GM23338 (cell line): ENCODE data around the gene CENPE. TPM values are rescaled to one million over a fixed set of nuclear protein-coding genes. Genes with fewer than 3 reads are reported as not detected.

Source experiments
- ATAC-seq: fragments of 200-7000 bp; cut with Tn5 transposase; 3 replicates; pipeline ENCODE4 v1.9.1; 2020
- DNase-seq: peaks from one replicate; pipeline ENCODE4 v3.0.0-alpha.2; 2015; ENCODE audit warnings: low spot score
- H2AFZ ChIP-seq: fragments of 200-600 bp; sonication (generic); 2 replicates; pipeline ENCODE4 v1.8.0; 2016; ENCODE audit warnings: antibody characterized with exemption, mild to moderate bottlenecking, moderate library complexity
- H3F3A ChIP-seq: fragments of 200-600 bp; sonication (generic); replicated peaks from 2 replicates; pipeline ENCODE4 v1.8.0; 2017; ENCODE audit warnings: antibody characterized with exemption, mixed run types, low read depth
- H3K27ac ChIP-seq: fragments of 200-600 bp; sonication (generic); 2 replicates; pipeline ENCODE4 v1.6.1; 2016; ENCODE audit warnings: low read depth
- H3K27me3 ChIP-seq: fragments of 200-600 bp; sonication (generic); 2 replicates; pipeline ENCODE4 v1.8.0; 2016; ENCODE audit warnings: mild to moderate bottlenecking, mixed run types, moderate library complexity; ENCODE audit not compliant: insufficient read depth
- H3K36me3 ChIP-seq: fragments of 200-600 bp; sonication (generic); 2 replicates; pipeline ENCODE4 v1.8.0; 2016; ENCODE audit warnings: mild to moderate bottlenecking; ENCODE audit not compliant: insufficient read depth
- H3K4me1 ChIP-seq: fragments of 200-600 bp; sonication (generic); 2 replicates; pipeline ENCODE4 v1.8.0; 2016; ENCODE audit warnings: mild to moderate bottlenecking, moderate library complexity; ENCODE audit not compliant: insufficient read depth
- H3K4me2 ChIP-seq: fragments of 200-600 bp; sonication (generic); 2 replicates; pipeline ENCODE4 v1.7.1; 2017; ENCODE audit warnings: mixed run types
- H3K4me3 ChIP-seq: fragments of 200-600 bp; sonication (generic); 2 replicates; pipeline ENCODE4 v1.6.1; 2016; ENCODE audit warnings: mixed run types
- H3K79me2 ChIP-seq: fragments of 200-600 bp; sonication (generic); replicated peaks from 2 replicates; pipeline ENCODE4 v1.8.0; 2017; ENCODE audit warnings: mild to moderate bottlenecking; ENCODE audit not compliant: insufficient read depth
- H3K9me2 ChIP-seq: fragments of 200-600 bp; sonication (generic); 2 replicates; pipeline ENCODE4 v1.8.0; 2017; ENCODE audit not compliant: insufficient read depth
- H4K20me1 ChIP-seq: fragments of 200-600 bp; sonication (generic); replicated peaks from 2 replicates; pipeline ENCODE4 v1.8.0; 2017; ENCODE audit warnings: mild to moderate bottlenecking; ENCODE audit not compliant: insufficient read depth
- H3K27ac Mint-ChIP-seq: 2 replicates; pipeline ENCODE4 v1.8.0; 2020; ENCODE audit warnings: inconsistent platforms, mild to moderate bottlenecking, moderate library complexity, mixed read lengths
- H3K27me3 Mint-ChIP-seq: 3 replicates; pipeline ENCODE4 v1.8.0; 2022; ENCODE audit warnings: low read depth, mild to moderate bottlenecking, moderate library complexity, mixed read lengths, inconsistent platforms; ENCODE audit not compliant: insufficient read depth, poor library complexity
- H3K36me3 Mint-ChIP-seq: 3 replicates; pipeline ENCODE4 v1.8.0; 2021; ENCODE audit warnings: low read depth, mild to moderate bottlenecking, inconsistent platforms, moderate library complexity, mixed read lengths
- H3K4me1 Mint-ChIP-seq: 3 replicates; pipeline ENCODE4 v1.8.0; 2020; ENCODE audit warnings: mild to moderate bottlenecking, inconsistent platforms, mixed read lengths
- H3K4me3 Mint-ChIP-seq: 3 replicates; pipeline ENCODE4 v1.8.0; 2021; ENCODE audit warnings: moderate library complexity, mild to moderate bottlenecking, inconsistent platforms, mixed read lengths
- H3K9me3 Mint-ChIP-seq: 3 replicates; pipeline ENCODE4 v1.8.0; 2020; ENCODE audit warnings: moderate library complexity, mild to moderate bottlenecking, inconsistent platforms, mixed read lengths
- CREB1 ChIP-seq: fragments of 250-450 bp; sonication (Bioruptor Pico); IDR thresholded peaks from 2 replicates; pipeline ENCODE4 v1.5.0; 2020; ENCODE audit warnings: low read depth, mild to moderate bottlenecking, moderate library complexity
- EZH2 ChIP-seq: fragments of 200-600 bp; sonication (generic); IDR thresholded peaks from one replicate; pipeline ENCODE4 v1.8.0; 2017; ENCODE audit warnings: antibody characterized with exemption, mild to moderate bottlenecking, low read depth; ENCODE audit not compliant: unreplicated experiment
- EZH2phosphoT487 ChIP-seq: fragments of 200-600 bp; sonication (generic); IDR thresholded peaks from one replicate; pipeline ENCODE4 v1.8.1; 2018; ENCODE audit warnings: antibody characterized with exemption; ENCODE audit not compliant: unreplicated experiment
- JUNB ChIP-seq: IDR thresholded peaks from one replicate; pipeline ENCODE4 v1.6.1; 2016; ENCODE audit warnings: antibody characterized with exemption; ENCODE audit not compliant: unreplicated experiment
- NANOG ChIP-seq: IDR thresholded peaks from 2 replicates; pipeline ENCODE4 v1.6.1; 2016; ENCODE audit warnings: antibody characterized with exemption, borderline replicate concordance
- POLR2AphosphoS5 ChIP-seq: IDR thresholded peaks from 2 replicates; pipeline ENCODE4 v1.6.1; 2016; ENCODE audit warnings: antibody characterized with exemption, low read depth
- STAT1 ChIP-seq: IDR thresholded peaks from one replicate; pipeline ENCODE4 v1.6.1; 2016; ENCODE audit warnings: antibody characterized with exemption; ENCODE audit not compliant: unreplicated experiment
- ZNF114 ChIP-seq: fragments of 250-450 bp; sonication (Bioruptor Pico); IDR thresholded peaks from 2 replicates; pipeline ENCODE4 v1.5.0; 2020; ENCODE audit warnings: mild to moderate bottlenecking, moderate library complexity
- ZNF331 ChIP-seq: fragments of 250-450 bp; sonication (Bioruptor Pico); IDR thresholded peaks from 2 replicates; pipeline ENCODE4 v1.5.0; 2020; ENCODE audit warnings: low read depth, mild to moderate bottlenecking, moderate library complexity
- ZNF462 ChIP-seq: fragments of 250-450 bp; sonication (Bioruptor Pico); IDR thresholded peaks from 2 replicates; pipeline ENCODE4 v1.5.0; 2020; ENCODE audit warnings: mild to moderate bottlenecking, moderate library complexity
- long read RNA-seq: library from polyadenylated mRNA; unstranded; transcript quantifications from one replicate; pipeline ENCODE4 v2.0.0, GENCODE V29; 2020; ENCODE audit not compliant: unreplicated experiment
- polyA plus RNA-seq: library from polyadenylated mRNA; unstranded; fragments of >200 nt; fragmentation: Nextera tagmentation; extraction: Ambion mirVana; gene quantifications from 2 replicates; pipeline ENCODE4 v1.2.1, GENCODE V29; 2016
- total RNA-seq: library from RNA; depleted of rRNA; stranded (reverse); fragments of >200 nt; shearing (Covaris generic); gene quantifications from 2 replicates; pipeline ENCODE4 v1.2.3, GENCODE V29; 2014; rRNA removed
- TF ChIP-seq, protein P1 (sequence below): IDR thresholded peaks from 2 replicates; pipeline ENCODE4 v1.6.1; 2016; ENCODE audit warnings: antibody characterized with exemption
- TF ChIP-seq, protein P2 (sequence below), 2 experiments: fragments of 200-600 bp in 1 of 2; sonication (generic) in 1 of 2; conservative IDR thresholded peaks; 2 replicates each; pipeline versions ENCODE4 v1.5.1 to v1.6.1; 2016 to 2017; ENCODE audit warnings: antibody characterized with exemption in 2 of 2, low read depth in 2 of 2, mild to moderate bottlenecking in 2 of 2, moderate library complexity in 1 of 2

The CENPE gene
- total RNA-seq (25.2 and 42.2 TPM in 2 replicates), polyA plus RNA-seq (35.7 and 46.7 TPM in 2 replicates)
- long read RNA-seq, partial matches to known transcripts = 18 of 19 reads
- long read RNA-seq, other reads (novel, unspliced or antisense) = 1 of 19 reads

GRCh38 chr4:103198111-103198765 is at the start of gene CENPE:
TSS of gene CENPE (minus strand) at chr4:103198343. CDS start at chr4:103198319, 24 bp downstream.
- H3K9me2 ChIP-seq = no peaks in the 10 kb centered on the region
- no peaks in the 10 kb centered on the region for H3F3A ChIP-seq
- Mint-ChIP-seq H3K4me3 (peak within 1 kb of the TSS; percentile 95), H3K27ac (peak within 1 kb of the TSS; percentile 95), H3K9me3 (no peaks in the 10 kb centered on the region; the same call in 2 of the 3 replicates), H3K4me1 (peaks cover 8% of the 10 kb centered on the region), H3K27me3 (peaks cover 6% of the 10 kb centered on the region), H3K36me3 (peaks cover 34% of the 10 kb centered on the region)
- peaks cover 22% of the 10 kb centered on the region for H3K36me3 ChIP-seq
- peak within 1 kb of the TSS; percentile 93 for H3K4me2 ChIP-seq
- DNase-seq = peak; percentile 96
- H4K20me1 ChIP-seq = no peaks in the 10 kb centered on the region
- H3K4me3 ChIP-seq = peak within 1 kb of the TSS; percentile 93
- H3K79me2 ChIP-seq = peaks cover 18% of the 10 kb centered on the region
- H2AFZ ChIP-seq = peak within 1 kb of the TSS; percentile 96
- ATAC-seq = peak; percentile 92
- H3K4me1 ChIP-seq = peaks cover 11% of the 10 kb centered on the region; the same call in 1 of the 2 replicates
- H3K27me3 ChIP-seq = no peaks in the 10 kb centered on the region
- no peak within 1 kb of the TSS for H3K27ac ChIP-seq
- TF ChIP-seq POLR2AphosphoS5 (peak; percentile 93), CREB1 (peak; percentile 99), EZH2 (no peak)
- TF ChIP-seq, protein P1, sequence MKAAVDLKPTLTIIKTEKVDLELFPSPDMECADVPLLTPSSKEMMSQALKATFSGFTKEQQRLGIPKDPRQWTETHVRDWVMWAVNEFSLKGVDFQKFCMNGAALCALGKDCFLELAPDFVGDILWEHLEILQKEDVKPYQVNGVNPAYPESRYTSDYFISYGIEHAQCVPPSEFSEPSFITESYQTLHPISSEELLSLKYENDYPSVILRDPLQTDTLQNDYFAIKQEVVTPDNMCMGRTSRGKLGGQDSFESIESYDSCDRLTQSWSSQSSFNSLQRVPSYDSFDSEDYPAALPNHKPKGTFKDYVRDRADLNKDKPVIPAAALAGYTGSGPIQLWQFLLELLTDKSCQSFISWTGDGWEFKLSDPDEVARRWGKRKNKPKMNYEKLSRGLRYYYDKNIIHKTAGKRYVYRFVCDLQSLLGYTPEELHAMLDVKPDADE = 0 out of 2 replicates have a peak, but pooled peaks have one; percentile 37

DNA sequence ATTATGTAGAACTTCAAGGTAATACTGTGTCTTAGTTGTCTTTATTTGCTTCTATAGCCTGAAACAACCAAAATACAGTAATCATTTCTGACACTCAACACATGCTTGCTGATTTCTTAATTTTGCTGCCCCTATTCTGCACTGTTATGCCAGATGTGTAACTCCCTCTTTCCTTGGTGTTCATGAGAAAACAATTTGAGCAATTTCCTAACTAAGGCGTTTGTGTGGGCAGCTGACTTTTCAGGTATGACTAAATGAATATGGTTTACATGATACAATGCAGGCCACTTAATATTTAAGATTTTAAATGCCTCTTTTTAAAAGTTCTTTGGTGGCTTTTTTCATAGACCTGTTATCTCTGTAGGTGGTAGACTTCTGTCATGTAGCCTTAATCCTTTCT is 46.1 kb upstream of the CENPE start:
- no peak overlapping the region for H3K4me2 ChIP-seq
- H3K9me3 Mint-ChIP-seq = peaks cover 52% of the 10 kb centered on the region
- H2AFZ ChIP-seq = no peak overlapping the region
- TF ChIP-seq ZNF331 (CRISPR knock-in tag) = no peak
- TF ChIP-seq, protein P2, sequence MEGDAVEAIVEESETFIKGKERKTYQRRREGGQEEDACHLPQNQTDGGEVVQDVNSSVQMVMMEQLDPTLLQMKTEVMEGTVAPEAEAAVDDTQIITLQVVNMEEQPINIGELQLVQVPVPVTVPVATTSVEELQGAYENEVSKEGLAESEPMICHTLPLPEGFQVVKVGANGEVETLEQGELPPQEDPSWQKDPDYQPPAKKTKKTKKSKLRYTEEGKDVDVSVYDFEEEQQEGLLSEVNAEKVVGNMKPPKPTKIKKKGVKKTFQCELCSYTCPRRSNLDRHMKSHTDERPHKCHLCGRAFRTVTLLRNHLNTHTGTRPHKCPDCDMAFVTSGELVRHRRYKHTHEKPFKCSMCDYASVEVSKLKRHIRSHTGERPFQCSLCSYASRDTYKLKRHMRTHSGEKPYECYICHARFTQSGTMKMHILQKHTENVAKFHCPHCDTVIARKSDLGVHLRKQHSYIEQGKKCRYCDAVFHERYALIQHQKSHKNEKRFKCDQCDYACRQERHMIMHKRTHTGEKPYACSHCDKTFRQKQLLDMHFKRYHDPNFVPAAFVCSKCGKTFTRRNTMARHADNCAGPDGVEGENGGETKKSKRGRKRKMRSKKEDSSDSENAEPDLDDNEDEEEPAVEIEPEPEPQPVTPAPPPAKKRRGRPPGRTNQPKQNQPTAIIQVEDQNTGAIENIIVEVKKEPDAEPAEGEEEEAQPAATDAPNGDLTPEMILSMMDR (conservative IDR thresholded peaks at IDR 0.05; ENCODE audit: low read depth in 2 of 2) = no peak
- TF ChIP-seq ZNF114 (CRISPR knock-in tag) = no peak
- no peak for TF ChIP-seq EZH2phosphoT487
- TF ChIP-seq ZNF462 (CRISPR knock-in tag) = no peak
- TF ChIP-seq CREB1 = no peak
- no peak for TF ChIP-seq JUNB
- no peak for TF ChIP-seq NANOG
- no peak for TF ChIP-seq STAT1
- TF ChIP-seq POLR2AphosphoS5 = no peak

More for the DNA sequence above, 46.1 kb upstream of the CENPE start:
- H4K20me1 ChIP-seq = no peaks in the 10 kb centered on the region
- no peaks in the 10 kb centered on the region for H3K36me3 ChIP-seq
- Mint-ChIP-seq H3K27me3 (no peaks in the 10 kb centered on the region), H3K27ac (no peak overlapping the region), H3K4me1 (no peaks in the 10 kb centered on the region), H3K4me3 (no peak overlapping the region), H3K36me3 (peaks cover 18% of the 10 kb centered on the region)
- ATAC-seq (no peak), DNase-seq (no peak)
- H3K79me2 ChIP-seq = no peaks in the 10 kb centered on the region
- H3F3A ChIP-seq = no peaks in the 10 kb centered on the region
- H3K27ac ChIP-seq = no peak overlapping the region
- no peaks in the 10 kb centered on the region for H3K27me3 ChIP-seq
- H3K9me2 ChIP-seq = peaks cover 3% of the 10 kb centered on the region; the same call in 1 of the 2 replicates
- H3K4me1 ChIP-seq = no peaks in the 10 kb centered on the region
- no peak overlapping the region for H3K4me3 ChIP-seq
